OCI-LY7 (cell line): Measurements from ENCODE around the gene HEATR5A.

Source experiments
- EZH2phosphoT487 ChIP-seq: fragments of 200-600 bp; sonication (generic); IDR thresholded peaks from 2 replicates; pipeline ENCODE4 v1.6.1; 2018; ENCODE audit warnings: low read depth, borderline replicate concordance, mild to moderate bottlenecking, mixed run types, antibody characterized with exemption, low read length, moderate library complexity, mixed read lengths
- TF ChIP-seq, protein P1 (sequence below): fragments of 200-600 bp; sonication (generic); conservative IDR thresholded peaks from 2 replicates; pipeline ENCODE4 v1.5.1; 2014; ENCODE audit warnings: mild to moderate bottlenecking, antibody characterized with exemption, low read length, moderate library complexity, mixed read lengths

DNA sequence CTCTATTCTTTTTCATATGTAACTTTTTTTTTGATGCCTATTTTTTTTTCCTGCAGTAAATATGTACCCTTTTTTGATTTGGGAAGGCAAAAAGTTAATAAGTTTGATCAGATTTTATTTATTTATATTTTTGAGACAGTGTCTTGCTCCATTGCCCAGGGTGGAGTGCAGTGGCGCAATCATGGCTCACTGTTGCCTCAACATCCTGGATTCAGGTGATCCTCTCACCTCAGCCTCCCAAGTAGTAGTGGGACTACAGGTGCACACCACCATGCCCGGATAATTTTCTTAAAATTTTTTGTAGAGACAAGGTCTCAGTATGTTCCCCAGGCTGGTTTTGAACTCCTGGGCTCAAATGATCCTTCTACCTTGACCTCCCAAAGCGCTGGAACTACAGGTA is 79.1 kb downstream of the HEATR5A start:
- TF ChIP-seq, protein P1, sequence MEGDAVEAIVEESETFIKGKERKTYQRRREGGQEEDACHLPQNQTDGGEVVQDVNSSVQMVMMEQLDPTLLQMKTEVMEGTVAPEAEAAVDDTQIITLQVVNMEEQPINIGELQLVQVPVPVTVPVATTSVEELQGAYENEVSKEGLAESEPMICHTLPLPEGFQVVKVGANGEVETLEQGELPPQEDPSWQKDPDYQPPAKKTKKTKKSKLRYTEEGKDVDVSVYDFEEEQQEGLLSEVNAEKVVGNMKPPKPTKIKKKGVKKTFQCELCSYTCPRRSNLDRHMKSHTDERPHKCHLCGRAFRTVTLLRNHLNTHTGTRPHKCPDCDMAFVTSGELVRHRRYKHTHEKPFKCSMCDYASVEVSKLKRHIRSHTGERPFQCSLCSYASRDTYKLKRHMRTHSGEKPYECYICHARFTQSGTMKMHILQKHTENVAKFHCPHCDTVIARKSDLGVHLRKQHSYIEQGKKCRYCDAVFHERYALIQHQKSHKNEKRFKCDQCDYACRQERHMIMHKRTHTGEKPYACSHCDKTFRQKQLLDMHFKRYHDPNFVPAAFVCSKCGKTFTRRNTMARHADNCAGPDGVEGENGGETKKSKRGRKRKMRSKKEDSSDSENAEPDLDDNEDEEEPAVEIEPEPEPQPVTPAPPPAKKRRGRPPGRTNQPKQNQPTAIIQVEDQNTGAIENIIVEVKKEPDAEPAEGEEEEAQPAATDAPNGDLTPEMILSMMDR: no peak
- TF ChIP-seq EZH2phosphoT487: no peak
